Choroid plexus epithelial cell (primary cell): Measurements from ENCODE around the gene PIP5K1B.
"Not testable (repeated sequence)": the region's sequence is repeated elsewhere in the genome, so short reads cannot be mapped to it uniquely, and the experiment has no call there.

ENCODE experiments used
- DNase-seq: peaks from one replicate; pipeline ENCODE4 v3.0.0-alpha.2; 2010; ENCODE audit warnings: low read depth
- H3K4me3 ChIP-seq: 2 replicates; pipeline ENCODE4 v1.5.1; 2011; ENCODE audit warnings: low read depth, mild to moderate bottlenecking, control low read depth, low read length, moderate library complexity
- TF ChIP-seq, protein P1 (sequence below): conservative IDR thresholded peaks from 2 replicates; pipeline ENCODE4 v1.5.1; 2011; ENCODE audit warnings: low read depth, mild to moderate bottlenecking, control low read depth, inconsistent platforms, low read length, moderate library complexity

The PIP5K1B gene

GRCh38 chr9:68978501-68978900 lies 273.5 kb downstream of the PIP5K1B start:
- DNase-seq, result no peak
- no peak overlapping the region for H3K4me3 ChIP-seq
- TF ChIP-seq, protein P1, sequence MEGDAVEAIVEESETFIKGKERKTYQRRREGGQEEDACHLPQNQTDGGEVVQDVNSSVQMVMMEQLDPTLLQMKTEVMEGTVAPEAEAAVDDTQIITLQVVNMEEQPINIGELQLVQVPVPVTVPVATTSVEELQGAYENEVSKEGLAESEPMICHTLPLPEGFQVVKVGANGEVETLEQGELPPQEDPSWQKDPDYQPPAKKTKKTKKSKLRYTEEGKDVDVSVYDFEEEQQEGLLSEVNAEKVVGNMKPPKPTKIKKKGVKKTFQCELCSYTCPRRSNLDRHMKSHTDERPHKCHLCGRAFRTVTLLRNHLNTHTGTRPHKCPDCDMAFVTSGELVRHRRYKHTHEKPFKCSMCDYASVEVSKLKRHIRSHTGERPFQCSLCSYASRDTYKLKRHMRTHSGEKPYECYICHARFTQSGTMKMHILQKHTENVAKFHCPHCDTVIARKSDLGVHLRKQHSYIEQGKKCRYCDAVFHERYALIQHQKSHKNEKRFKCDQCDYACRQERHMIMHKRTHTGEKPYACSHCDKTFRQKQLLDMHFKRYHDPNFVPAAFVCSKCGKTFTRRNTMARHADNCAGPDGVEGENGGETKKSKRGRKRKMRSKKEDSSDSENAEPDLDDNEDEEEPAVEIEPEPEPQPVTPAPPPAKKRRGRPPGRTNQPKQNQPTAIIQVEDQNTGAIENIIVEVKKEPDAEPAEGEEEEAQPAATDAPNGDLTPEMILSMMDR, result no peak

DNA sequence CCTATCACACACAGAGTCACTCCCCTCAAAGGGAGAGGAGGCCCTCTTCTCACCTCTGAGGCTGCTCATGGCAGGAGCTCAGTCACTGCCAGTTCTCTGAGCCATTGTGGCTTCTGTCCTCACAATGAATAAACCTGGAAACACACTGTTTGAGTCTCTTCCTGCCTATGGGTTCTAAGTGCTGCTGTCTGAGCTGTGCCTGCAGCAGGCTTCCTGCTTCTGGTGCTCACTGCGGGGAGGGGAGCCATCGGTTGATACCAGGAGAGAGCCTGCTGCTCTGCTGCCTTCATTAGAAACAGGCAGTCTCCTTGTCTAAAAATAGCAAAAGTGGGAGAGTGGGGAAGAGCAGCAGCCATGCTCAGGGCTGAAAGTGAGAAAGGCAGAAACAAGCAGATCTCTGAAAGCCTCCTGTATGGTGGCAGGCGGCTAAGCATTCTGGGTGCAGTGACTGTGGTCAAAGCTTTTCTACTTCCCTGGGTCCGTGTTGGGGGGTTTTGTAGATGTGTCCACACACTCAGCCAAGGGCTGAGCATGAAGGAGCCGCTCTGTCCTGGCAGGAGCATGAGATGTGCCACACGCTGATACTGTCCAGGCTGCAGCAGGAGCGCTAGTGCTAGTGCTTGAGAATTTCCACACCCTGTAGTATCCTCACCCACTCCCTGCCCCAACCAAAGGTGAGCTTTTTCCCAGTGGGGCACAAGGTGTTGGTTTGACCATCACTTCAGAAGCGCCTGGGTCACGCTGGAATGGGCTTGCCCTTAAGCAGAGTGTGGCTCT lies 274.7 kb downstream of the PIP5K1B start:
- no peak overlapping the region for H3K4me3 ChIP-seq
- DNase-seq, result no peak
- TF ChIP-seq, protein P1, result no peak

DNA sequence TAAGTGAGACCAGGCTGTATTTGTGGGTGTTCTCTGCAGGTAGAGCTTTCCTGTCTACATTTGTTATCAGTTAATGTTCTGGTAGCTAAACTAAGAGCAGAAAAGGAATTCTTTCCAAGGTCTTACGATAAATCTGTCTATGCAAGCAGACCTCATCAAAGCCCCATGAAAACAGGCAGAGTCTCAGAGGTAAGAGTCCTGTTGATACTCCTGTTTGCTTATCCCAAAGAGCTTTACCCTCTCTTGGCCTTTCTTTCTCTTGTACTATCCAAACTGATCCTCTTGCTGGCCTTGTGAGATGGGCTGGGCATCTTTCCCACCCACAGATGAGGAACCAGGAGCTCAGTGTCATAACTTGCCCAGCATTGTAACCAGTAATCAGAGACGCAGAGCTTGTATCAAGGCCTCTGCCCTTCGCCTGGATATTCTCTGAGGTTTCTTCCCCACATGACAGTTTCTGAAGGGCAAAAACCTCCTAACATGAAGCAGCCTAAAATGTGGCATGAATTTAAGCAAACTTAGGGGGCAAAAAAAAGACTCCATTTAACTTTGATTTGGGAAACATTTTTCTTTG lies 275.4 kb downstream of the PIP5K1B start:
- no peak for DNase-seq
- TF ChIP-seq, protein P1, result no peak
- H3K4me3 ChIP-seq, result no peak overlapping the region

- TF ChIP-seq, protein P1, result no peak
- no peak overlapping the region for H3K4me3 ChIP-seq
- no peak for DNase-seq
Observed at GRCh38 chr9:68981789-68982188, 276.7 kb downstream of the PIP5K1B start.

DNA sequence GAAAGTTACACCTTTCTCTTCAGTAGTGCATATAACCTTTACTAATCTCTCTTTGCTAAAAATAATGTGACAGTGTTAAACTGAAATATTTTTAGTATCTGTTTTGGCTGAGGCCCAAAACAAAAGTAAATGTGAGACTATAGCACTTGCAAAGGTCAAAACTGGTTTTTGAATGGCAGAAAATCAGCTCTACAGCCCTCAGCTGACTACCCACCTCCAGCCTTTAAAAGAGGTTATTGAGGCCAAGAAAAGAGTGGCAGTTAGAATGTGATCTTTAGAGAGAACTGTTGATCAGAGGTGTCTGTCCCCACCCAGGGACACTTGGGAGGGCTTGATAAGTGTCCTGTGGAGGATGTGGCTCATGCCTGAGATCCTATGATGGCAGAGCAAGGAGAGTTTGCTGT lies 278.0 kb downstream of the PIP5K1B start:
- DNase-seq, result no peak
- H3K4me3 ChIP-seq, result no peak overlapping the region
- TF ChIP-seq, protein P1, result no peak

- no peak for DNase-seq
- TF ChIP-seq, protein P1, result no peak
- no peak overlapping the region for H3K4me3 ChIP-seq
Observed at GRCh38 chr9:68983522-68984424, 278.7 kb downstream of the PIP5K1B start.

DNA sequence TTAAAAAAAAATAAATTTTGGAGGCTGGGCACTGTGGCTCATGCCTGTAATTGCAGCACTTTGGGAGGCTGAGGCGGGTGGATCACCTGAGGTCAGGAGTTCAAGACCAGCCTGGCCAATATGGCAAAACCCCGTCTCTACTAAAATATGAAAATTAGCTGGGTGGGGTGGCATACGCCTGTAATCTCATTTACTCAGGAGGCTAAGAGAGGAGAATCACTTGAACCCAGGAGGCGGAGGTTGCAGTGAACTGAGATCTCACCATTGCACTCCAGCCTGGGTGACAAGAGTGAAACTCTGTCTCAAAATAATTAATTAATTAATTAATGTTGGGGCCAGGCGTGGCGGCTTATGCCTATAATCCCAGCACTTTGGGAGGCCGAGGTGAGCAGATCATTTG lies 281.9 kb downstream of the PIP5K1B start:
- H3K4me3 ChIP-seq, DNase-seq: not testable (repeated sequence)
